RWPE1 (cell line): ENCODE data around the gene HDAC4.

Source experiments
- CTCF ChIA-PET: fragments of 350-600 bp; sonication (Branson Sonifier 250); formaldehyde crosslinking; extraction: SDS; loops from one replicate; lab custom pipeline; 2021; lab: Yijun Ruan, JAX
- POLR2A ChIA-PET: fragments of 400-600 bp; formaldehyde crosslinking; extraction: SDS; loops from one replicate; lab custom pipeline; 2020; ENCODE audit warnings: antibody characterized with exemption; ENCODE audit not compliant: low non-redundant PET; lab: Yijun Ruan, JAX
- DNase-seq: peaks from one replicate; pipeline ENCODE4 v3.0.0; 2012; ENCODE audit warnings: low spot score
- H3K27ac ChIP-seq: fragments of 450-650 bp; 2 replicates; pipeline ENCODE4 v1.5.1; 2017
- CTCF ChIP-seq: fragments of 450-650 bp; conservative IDR thresholded peaks from 2 replicates; pipeline ENCODE4 v1.5.1; 2017; ENCODE audit warnings: low read depth, mild to moderate bottlenecking

The HDAC4 gene

GRCh38 chr2:239187464-239188253, 213.2 kb downstream of the HDAC4 start:
- ChIA-PET POLR2A (no interaction called here), CTCF (interaction anchor here (0.6 to 0.7 kb wide), 2 partner anchors 62 to 543 kb away, joined by 3 read pairs; no protein-coding TSS in a partner anchor)
- no peak overlapping the region for H3K27ac ChIP-seq
- no peak for DNase-seq
- TF ChIP-seq CTCF, result no peak

GRCh38 chr2:239186516-239187357, 214.1 kb downstream of the HDAC4 start:
- no peak for TF ChIP-seq CTCF
- no peak for DNase-seq
- ChIA-PET CTCF (interaction anchor here (0.7 kb wide), 1 partner anchor 63 kb away, joined by 3 read pairs; no protein-coding TSS in a partner anchor), POLR2A (no interaction called here)
- no peak overlapping the region for H3K27ac ChIP-seq

- no peak overlapping the region for H3K27ac ChIP-seq
- no peak for TF ChIP-seq CTCF
- DNase-seq, result no peak
- ChIA-PET POLR2A (no interaction called here), CTCF (no interaction called here)
These were observed 215.6 kb downstream of the HDAC4 start for GRCh38 chr2:239184968-239185903.

- no peak overlapping the region for H3K27ac ChIP-seq
- POLR2A ChIA-PET, result no interaction called here
- no peak for TF ChIP-seq CTCF
- DNase-seq, result no peak
- CTCF ChIA-PET, result no interaction called here
These were observed 216.6 kb downstream of the HDAC4 start for GRCh38 chr2:239184179-239184578.

GRCh38 chr2:239182981-239183791, 217.6 kb downstream of the HDAC4 start:
- CTCF ChIA-PET, result no interaction called here

More at GRCh38 chr2:239182981-239183791, 217.6 kb downstream of the HDAC4 start:
- DNase-seq, result no peak
- no peak for TF ChIP-seq CTCF
- POLR2A ChIA-PET, result no interaction called here
- H3K27ac ChIP-seq, result no peak overlapping the region
